Neural progenitor cell (in vitro differentiated cells): ENCODE data around the gene PCA3. TPM values are rescaled to one million over a fixed set of nuclear protein-coding genes. Genes with fewer than 3 reads are reported as not detected.

Experiments
- DNase-seq: peaks from one replicate; pipeline ENCODE4 v3.0.0-alpha.2; 2016; ENCODE audit warnings: low spot score
- H2AFZ ChIP-seq: fragments of 200-600 bp; sonication (generic); replicated peaks from 2 replicates; pipeline ENCODE4 v1.6.1; 2016; ENCODE audit warnings: antibody characterized with exemption
- H3F3A ChIP-seq: fragments of 200-600 bp; sonication (generic); 2 replicates; pipeline ENCODE4 v1.6.1; 2016; ENCODE audit warnings: antibody characterized with exemption, low read depth
- H3K27ac ChIP-seq: fragments of 200-600 bp; sonication (generic); 2 replicates; pipeline ENCODE4 v1.5.1; 2016; ENCODE audit warnings: mild to moderate bottlenecking
- H3K27me3 ChIP-seq: fragments of 200-600 bp; sonication (generic); 2 replicates; pipeline ENCODE4 v1.6.1; 2016; ENCODE audit warnings: mild to moderate bottlenecking, moderate library complexity
- H3K36me3 ChIP-seq: fragments of 200-600 bp; sonication (generic); 2 replicates; pipeline ENCODE4 v1.5.1; 2016
- H3K4me1 ChIP-seq: fragments of 200-600 bp; sonication (generic); 2 replicates; pipeline ENCODE4 v1.6.1; 2016; ENCODE audit warnings: mixed run types
- H3K4me2 ChIP-seq: fragments of 200-600 bp; sonication (generic); 2 replicates; pipeline ENCODE4 v1.6.1; 2016
- H3K4me3 ChIP-seq: fragments of 200-600 bp; sonication (generic); 2 replicates; pipeline ENCODE4 v1.5.1; 2016
- H3K79me2 ChIP-seq: fragments of 200-600 bp; sonication (generic); 2 replicates; pipeline ENCODE4 v1.6.1; 2016; ENCODE audit warnings: low read depth
- H3K9ac ChIP-seq: fragments of 200-600 bp; sonication (generic); 2 replicates; pipeline ENCODE4 v1.6.1; 2016
- H3K9me3 ChIP-seq: fragments of 200-600 bp; sonication (generic); 2 replicates; pipeline ENCODE4 v1.5.1; 2016; ENCODE audit warnings: low read depth
- H4K20me1 ChIP-seq: fragments of 200-600 bp; sonication (generic); 2 replicates; pipeline ENCODE4 v1.6.1; 2016; ENCODE audit warnings: low read depth
- H3K27ac Mint-ChIP-seq: 3 replicates; pipeline ENCODE4 v1.8.0; 2021; ENCODE audit warnings: mixed read lengths
- H3K27me3 Mint-ChIP-seq: 2 replicates; pipeline ENCODE4 v1.8.0; 2022; ENCODE audit warnings: low read depth, mild to moderate bottlenecking, inconsistent platforms, moderate library complexity, mixed read lengths; ENCODE audit not compliant: insufficient read depth
- H3K36me3 Mint-ChIP-seq: 3 replicates; pipeline ENCODE4 v1.8.0; 2021; ENCODE audit warnings: mixed read lengths
- H3K4me1 Mint-ChIP-seq: 3 replicates; pipeline ENCODE4 v1.8.0; 2021; ENCODE audit warnings: mixed read lengths
- H3K4me3 Mint-ChIP-seq: 3 replicates; pipeline ENCODE4 v1.8.0; 2021; ENCODE audit warnings: mild to moderate bottlenecking, moderate library complexity, mixed read lengths
- H3K9me3 Mint-ChIP-seq: 3 replicates; pipeline ENCODE4 v1.8.0; 2020; ENCODE audit warnings: mixed read lengths
- EZH2 ChIP-seq: fragments of 200-600 bp; sonication (generic); IDR thresholded peaks from 2 replicates; pipeline ENCODE4 v1.6.1; 2017; ENCODE audit warnings: antibody characterized with exemption, mild to moderate bottlenecking, moderate library complexity
- EZH2phosphoT487 ChIP-seq: fragments of 200-600 bp; sonication (generic); IDR thresholded peaks from 2 replicates; pipeline ENCODE4 v1.6.1; 2017; ENCODE audit warnings: antibody characterized with exemption
- total RNA-seq: library from RNA; depleted of rRNA; stranded (reverse); fragments of >200 nt; gene quantifications from 2 replicates; pipeline ENCODE4 v1.2.3, GENCODE V29; 2015; ENCODE audit warnings: low replicate concordance
- TF ChIP-seq, protein P1 (sequence below): fragments of 200-600 bp; sonication (generic); IDR thresholded peaks from 2 replicates; pipeline ENCODE4 v1.5.1; 2017; ENCODE audit warnings: antibody characterized with exemption, mild to moderate bottlenecking

PCA3 gene
- total RNA-seq, 1 donor from 2014 or later = 0.30 TPM

DNA sequence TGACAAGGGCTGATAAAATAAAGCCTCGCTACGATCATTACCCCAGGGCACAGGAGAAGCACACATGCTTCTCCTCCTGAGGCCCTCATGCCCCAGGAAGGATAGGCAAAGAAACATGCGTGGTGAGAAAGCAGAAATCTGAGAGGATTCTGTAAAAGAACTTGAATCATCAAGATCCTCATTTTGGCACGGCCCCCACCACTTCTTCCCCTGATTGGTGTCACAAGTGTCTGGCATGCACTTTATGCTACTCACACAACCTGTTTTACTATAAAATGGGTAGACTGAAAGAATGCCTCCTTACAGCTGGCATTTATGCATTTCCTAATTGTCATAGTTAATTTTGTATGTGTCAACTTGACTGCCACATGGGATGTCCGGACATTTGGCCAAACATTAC is 32.1 kb downstream of the PCA3 start:
- H3F3A ChIP-seq = no peaks in the 10 kb centered on the region
- no peaks in the 10 kb centered on the region for H3K36me3 Mint-ChIP-seq

DNA sequence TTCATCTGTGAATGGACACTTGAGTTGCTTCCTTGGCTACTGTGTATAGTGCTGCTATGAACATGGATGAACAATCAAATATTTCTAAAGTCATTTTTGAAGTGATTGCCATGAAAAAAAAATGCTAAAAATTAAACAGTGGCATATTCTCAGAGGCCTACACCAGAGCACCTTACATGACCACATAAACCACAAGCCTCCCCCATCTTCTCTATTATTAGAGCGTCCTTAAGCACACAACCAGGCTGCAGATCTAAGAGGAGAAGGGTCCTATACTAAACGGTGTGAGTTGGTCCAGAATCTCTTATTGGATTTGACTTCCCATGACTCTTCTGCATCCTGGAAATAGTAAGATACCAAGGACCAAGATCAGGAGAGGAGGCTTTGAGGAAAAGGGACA is 34.3 kb downstream of the PCA3 start:
- H3K36me3 ChIP-seq = no peaks in the 10 kb centered on the region
- H3K27ac Mint-ChIP-seq = no peak overlapping the region
- no peaks in the 10 kb centered on the region for H3K9me3 ChIP-seq
- H3F3A ChIP-seq = no peaks in the 10 kb centered on the region
- no peak overlapping the region for H3K4me3 Mint-ChIP-seq
- peaks cover 7% of the 10 kb centered on the region for H3K4me1 Mint-ChIP-seq
- H3K27me3 Mint-ChIP-seq = peaks cover 2% of the 10 kb centered on the region
- no peaks in the 10 kb centered on the region for H3K79me2 ChIP-seq
- no peak overlapping the region for H3K4me2 ChIP-seq
- H3K9ac ChIP-seq = no peak overlapping the region
- DNase-seq = no peak
- TF ChIP-seq EZH2phosphoT487 = no peak
- no peak for TF ChIP-seq EZH2
- TF ChIP-seq, protein P1, sequence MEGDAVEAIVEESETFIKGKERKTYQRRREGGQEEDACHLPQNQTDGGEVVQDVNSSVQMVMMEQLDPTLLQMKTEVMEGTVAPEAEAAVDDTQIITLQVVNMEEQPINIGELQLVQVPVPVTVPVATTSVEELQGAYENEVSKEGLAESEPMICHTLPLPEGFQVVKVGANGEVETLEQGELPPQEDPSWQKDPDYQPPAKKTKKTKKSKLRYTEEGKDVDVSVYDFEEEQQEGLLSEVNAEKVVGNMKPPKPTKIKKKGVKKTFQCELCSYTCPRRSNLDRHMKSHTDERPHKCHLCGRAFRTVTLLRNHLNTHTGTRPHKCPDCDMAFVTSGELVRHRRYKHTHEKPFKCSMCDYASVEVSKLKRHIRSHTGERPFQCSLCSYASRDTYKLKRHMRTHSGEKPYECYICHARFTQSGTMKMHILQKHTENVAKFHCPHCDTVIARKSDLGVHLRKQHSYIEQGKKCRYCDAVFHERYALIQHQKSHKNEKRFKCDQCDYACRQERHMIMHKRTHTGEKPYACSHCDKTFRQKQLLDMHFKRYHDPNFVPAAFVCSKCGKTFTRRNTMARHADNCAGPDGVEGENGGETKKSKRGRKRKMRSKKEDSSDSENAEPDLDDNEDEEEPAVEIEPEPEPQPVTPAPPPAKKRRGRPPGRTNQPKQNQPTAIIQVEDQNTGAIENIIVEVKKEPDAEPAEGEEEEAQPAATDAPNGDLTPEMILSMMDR = no peak
- H3K27ac ChIP-seq = no peak overlapping the region
- no peaks in the 10 kb centered on the region for H3K27me3 ChIP-seq
- H3K9me3 Mint-ChIP-seq = no peaks in the 10 kb centered on the region
- no peaks in the 10 kb centered on the region for H3K4me1 ChIP-seq
- no peaks in the 10 kb centered on the region for H3K36me3 Mint-ChIP-seq
- H4K20me1 ChIP-seq = no peaks in the 10 kb centered on the region
- H2AFZ ChIP-seq = no peak overlapping the region
- H3K4me3 ChIP-seq = no peak overlapping the region

More for the DNA sequence above, 32.1 kb downstream of the PCA3 start:
- H3K79me2 ChIP-seq = no peaks in the 10 kb centered on the region
- no peak overlapping the region for H2AFZ ChIP-seq
- H3K4me2 ChIP-seq = no peak overlapping the region
- no peaks in the 10 kb centered on the region for H3K36me3 ChIP-seq
- H3K4me3 ChIP-seq = no peak overlapping the region
- H3K9me3 ChIP-seq = no peaks in the 10 kb centered on the region
- H3K9me3 Mint-ChIP-seq = no peaks in the 10 kb centered on the region
- H4K20me1 ChIP-seq = no peaks in the 10 kb centered on the region
- no peak for DNase-seq
- no peak overlapping the region for H3K9ac ChIP-seq
- peaks cover 2% of the 10 kb centered on the region for H3K27me3 Mint-ChIP-seq
- H3K27me3 ChIP-seq = no peaks in the 10 kb centered on the region
- H3K4me1 ChIP-seq = no peaks in the 10 kb centered on the region
- H3K4me1 Mint-ChIP-seq = peaks cover 7% of the 10 kb centered on the region
- H3K27ac ChIP-seq = no peak overlapping the region
- H3K27ac Mint-ChIP-seq = no peak overlapping the region
- TF ChIP-seq EZH2 = no peak
- TF ChIP-seq, protein P1 = no peak
- TF ChIP-seq EZH2phosphoT487 = no peak
- no peak overlapping the region for H3K4me3 Mint-ChIP-seq

DNA sequence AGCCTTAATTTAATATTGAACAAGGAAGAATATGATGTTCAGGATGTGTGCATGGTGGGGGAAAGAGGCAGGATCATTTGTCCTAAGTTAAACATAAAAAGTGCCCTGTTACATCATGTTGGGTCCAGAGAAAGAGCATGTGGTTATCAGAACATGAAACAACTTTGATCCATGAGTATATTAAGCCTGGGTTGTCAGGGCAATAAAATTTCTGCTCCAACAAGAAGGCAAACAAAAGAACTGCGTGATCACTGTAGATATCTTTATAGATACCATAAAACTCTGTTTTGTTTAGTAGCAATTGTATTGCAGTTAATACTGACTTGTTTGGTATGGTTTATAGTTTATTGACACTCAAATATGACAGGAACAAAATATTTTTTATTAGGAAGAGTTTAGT is 35.2 kb downstream of the PCA3 start:
- H3K27ac Mint-ChIP-seq = no peak overlapping the region
- no peak overlapping the region for H2AFZ ChIP-seq
- peaks cover 2% of the 10 kb centered on the region for H3K27me3 Mint-ChIP-seq
- no peaks in the 10 kb centered on the region for H3K9me3 Mint-ChIP-seq
- no peaks in the 10 kb centered on the region for H3K27me3 ChIP-seq
- no peaks in the 10 kb centered on the region for H3F3A ChIP-seq
- no peaks in the 10 kb centered on the region for H4K20me1 ChIP-seq
- H3K4me1 ChIP-seq = no peaks in the 10 kb centered on the region
- no peaks in the 10 kb centered on the region for H3K36me3 Mint-ChIP-seq
- H3K4me3 ChIP-seq = no peak overlapping the region
- H3K4me1 Mint-ChIP-seq = peaks cover 9% of the 10 kb centered on the region
- no peaks in the 10 kb centered on the region for H3K9me3 ChIP-seq
- no peaks in the 10 kb centered on the region for H3K79me2 ChIP-seq
- DNase-seq = no peak
- no peak overlapping the region for H3K4me2 ChIP-seq
- H3K9ac ChIP-seq = no peak overlapping the region
- no peaks in the 10 kb centered on the region for H3K36me3 ChIP-seq
- H3K27ac ChIP-seq = no peak overlapping the region
- H3K4me3 Mint-ChIP-seq = no peak overlapping the region
- no peak for TF ChIP-seq EZH2phosphoT487
- TF ChIP-seq, protein P1 = no peak
- no peak for TF ChIP-seq EZH2
